Activated T-cell treated with anti-CD3 and anti-CD28 coated beads, Interleukin-2, amount 50 U/mL, for 1 hour (primary cell): Measurements from ENCODE around the gene PYGM.

Source experiments
- DNase-seq: peaks from one replicate; pipeline ENCODE4 v3.0.0-alpha.2; 2020

PYGM gene

GRCh38 chr11:64729851-64730382 lies 29.9 kb downstream of the PYGM start:
- peak; percentile 21 for DNase-seq

- no peak for DNase-seq
Measured at GRCh38 chr11:64728757-64729365, 30.9 kb downstream of the PYGM start.

GRCh38 chr11:64726867-64727530 lies 32.8 kb downstream of the PYGM start:
- DNase-seq, result no peak

GRCh38 chr11:64726211-64726641 lies 33.5 kb downstream of the PYGM start:
- no peak for DNase-seq

GRCh38 chr11:64724863-64725532 lies 34.8 kb downstream of the PYGM start:
- DNase-seq, result no peak

GRCh38 chr11:64723907-64724862 lies 35.6 kb downstream of the PYGM start:
- peak; percentile 18 for DNase-seq

GRCh38 chr11:64723117-64723906 lies 36.5 kb downstream of the PYGM start, which contains the start of gene NRXN2:
NRXN2 (minus strand) TSS chr11:64723197; CDS start chr11:64713699, 9,498 bp downstream.
- peak; percentile 85 for DNase-seq

GRCh38 chr11:64722141-64723065 lies 37.4 kb downstream of the PYGM start:
- peak; percentile 17 for DNase-seq

- no peak for DNase-seq
Measured at GRCh38 chr11:64721359-64721699, 38.4 kb downstream of the PYGM start.

GRCh38 chr11:64720640-64721358 lies 39.0 kb downstream of the PYGM start:
- peak; percentile 19 for DNase-seq

GRCh38 chr11:64720167-64720566 lies 39.6 kb downstream of the PYGM start:
- DNase-seq, result no peak

- DNase-seq, result no peak
Measured at GRCh38 chr11:64719406-64719805, 40.4 kb downstream of the PYGM start.

GRCh38 chr11:64718780-64719124 lies 41.0 kb downstream of the PYGM start:
- DNase-seq, result no peak

- no peak for DNase-seq
Measured at GRCh38 chr11:64718084-64718779, 41.5 kb downstream of the PYGM start.

- DNase-seq, result no peak
Measured at GRCh38 chr11:64717268-64717578, 42.6 kb downstream of the PYGM start.

- no peak for DNase-seq
Measured at GRCh38 chr11:64716473-64717267, 43.1 kb downstream of the PYGM start.

- DNase-seq, result no peak
Measured at GRCh38 chr11:64715756-64716472, 43.9 kb downstream of the PYGM start.

GRCh38 chr11:64715110-64715509 lies 44.7 kb downstream of the PYGM start:
- DNase-seq, result no peak
